GM12865 (cell line): Measurements from ENCODE around the gene TBC1D14.

Experiments used
- DNase-seq: peaks from one replicate; pipeline ENCODE4 v3.0.0; 2010; ENCODE audit warnings: low read depth
- H3K4me3 ChIP-seq: 2 replicates; pipeline ENCODE4 v1.5.1; 2011; ENCODE audit warnings: mild to moderate bottlenecking, low read depth, low read length, control low read depth
- TF ChIP-seq, protein P1 (sequence below): IDR thresholded peaks from 2 replicates; pipeline ENCODE4 v1.5.1; 2011; ENCODE audit warnings: low read length, control low read depth, low read depth, inconsistent platforms; ENCODE audit not compliant: insufficient read depth; ENCODE audit errors: missing control alignments

The TBC1D14 gene

DNA sequence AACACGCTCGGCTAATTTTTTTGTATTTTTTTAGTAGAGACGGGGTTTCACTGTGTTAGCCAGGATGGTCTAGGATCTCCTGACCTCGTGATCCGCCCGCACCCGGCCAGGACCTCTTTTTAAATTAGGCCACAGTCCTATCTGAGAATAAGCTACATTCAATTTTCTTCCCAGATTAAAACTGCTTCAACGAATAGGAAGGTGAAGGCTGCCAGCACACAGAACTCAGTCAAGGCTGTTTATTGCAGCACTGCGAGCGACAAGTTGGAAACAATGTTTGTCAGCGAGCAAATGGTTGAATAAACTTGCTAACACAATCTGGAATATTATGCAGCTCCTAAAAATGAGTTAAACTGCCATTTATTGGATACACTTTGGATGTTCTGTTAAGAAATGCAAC is 156.4 kb downstream of the TBC1D14 start:
- TF ChIP-seq, protein P1, sequence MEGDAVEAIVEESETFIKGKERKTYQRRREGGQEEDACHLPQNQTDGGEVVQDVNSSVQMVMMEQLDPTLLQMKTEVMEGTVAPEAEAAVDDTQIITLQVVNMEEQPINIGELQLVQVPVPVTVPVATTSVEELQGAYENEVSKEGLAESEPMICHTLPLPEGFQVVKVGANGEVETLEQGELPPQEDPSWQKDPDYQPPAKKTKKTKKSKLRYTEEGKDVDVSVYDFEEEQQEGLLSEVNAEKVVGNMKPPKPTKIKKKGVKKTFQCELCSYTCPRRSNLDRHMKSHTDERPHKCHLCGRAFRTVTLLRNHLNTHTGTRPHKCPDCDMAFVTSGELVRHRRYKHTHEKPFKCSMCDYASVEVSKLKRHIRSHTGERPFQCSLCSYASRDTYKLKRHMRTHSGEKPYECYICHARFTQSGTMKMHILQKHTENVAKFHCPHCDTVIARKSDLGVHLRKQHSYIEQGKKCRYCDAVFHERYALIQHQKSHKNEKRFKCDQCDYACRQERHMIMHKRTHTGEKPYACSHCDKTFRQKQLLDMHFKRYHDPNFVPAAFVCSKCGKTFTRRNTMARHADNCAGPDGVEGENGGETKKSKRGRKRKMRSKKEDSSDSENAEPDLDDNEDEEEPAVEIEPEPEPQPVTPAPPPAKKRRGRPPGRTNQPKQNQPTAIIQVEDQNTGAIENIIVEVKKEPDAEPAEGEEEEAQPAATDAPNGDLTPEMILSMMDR: no peak
- DNase-seq: no peak
- no peak overlapping the region; the same call in 1 of the 2 replicates for H3K4me3 ChIP-seq

GRCh38 chr4:7066493-7066892 is 156.9 kb downstream of the TBC1D14 start:
- H3K4me3 ChIP-seq: peak overlapping the region; percentile 87
- no peak for DNase-seq
- TF ChIP-seq, protein P1: no peak

- no peak for DNase-seq
- peak overlapping the region; percentile 87 for H3K4me3 ChIP-seq
- TF ChIP-seq, protein P1: no peak
Measured at GRCh38 chr4:7067126-7067451, 157.5 kb downstream of the TBC1D14 start.

GRCh38 chr4:7067452-7068278 is 158.0 kb downstream of the TBC1D14 start, which contains the start of gene GRPEL1:
Gene GRPEL1 (minus strand): TSS chr4:7068064. CDS start chr4:7068032, 32 bp downstream.
- TF ChIP-seq, protein P1: no peak
- peak; percentile 100 for DNase-seq
- H3K4me3 ChIP-seq: peak within 1 kb of the TSS; percentile 87

DNA sequence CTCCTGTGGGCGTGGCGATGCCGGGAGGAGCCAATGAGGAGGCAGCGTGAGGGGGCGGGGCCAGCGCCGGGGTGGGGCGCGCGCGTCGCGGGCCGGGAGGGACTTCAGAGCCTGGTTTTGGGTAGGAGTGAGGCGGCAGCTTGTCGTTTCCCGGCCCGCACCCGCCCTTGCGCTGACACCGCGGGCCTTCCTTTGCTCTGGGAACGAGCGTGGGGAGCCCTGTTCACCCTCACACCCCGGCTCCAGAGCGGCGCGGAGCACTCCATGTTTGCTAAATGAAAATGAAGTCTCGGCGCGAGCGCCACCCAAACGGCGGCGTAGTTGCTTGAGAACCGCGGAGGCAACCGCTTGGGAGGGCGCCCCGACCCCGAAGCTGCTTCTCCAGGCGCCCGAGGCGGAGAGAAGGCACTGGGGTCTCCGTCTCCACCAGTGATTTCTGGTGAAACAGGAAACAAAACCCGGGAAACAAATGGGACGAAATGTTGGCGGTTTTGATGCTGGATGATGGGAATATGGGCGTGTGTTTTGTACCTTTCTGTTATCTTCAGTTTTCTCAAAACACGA is 158.7 kb downstream of the TBC1D14 start:
- TF ChIP-seq, protein P1: no peak
- no peak for DNase-seq
- peak overlapping the region; percentile 79 for H3K4me3 ChIP-seq

DNA sequence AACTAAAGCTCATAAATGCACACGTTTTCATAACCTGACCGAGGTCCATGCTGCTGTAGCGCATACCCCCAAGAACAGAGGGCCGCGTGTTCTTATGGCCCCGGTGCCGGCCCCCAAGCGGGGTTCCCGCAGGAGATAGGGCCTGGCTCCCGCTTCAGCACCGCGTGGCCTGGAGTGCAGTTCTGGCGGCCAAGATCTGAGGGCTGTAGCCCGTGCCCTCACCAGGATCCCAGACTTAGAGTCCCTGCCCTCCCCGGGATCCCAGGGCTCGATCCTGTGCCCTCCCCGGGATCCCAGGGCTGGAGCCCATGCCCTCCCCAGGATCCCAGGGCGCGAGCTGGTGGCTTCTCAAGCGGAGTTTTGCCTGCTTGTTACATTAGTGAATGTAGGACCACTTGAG is 159.3 kb downstream of the TBC1D14 start:
- no peak for DNase-seq
- H3K4me3 ChIP-seq: peak overlapping the region; percentile 79
- TF ChIP-seq, protein P1: no peak
